HG02588 (cell line): ENCODE measurements around the gene SCNN1G.
"Not testable (repeated sequence)": the region's sequence is repeated elsewhere in the genome, so short reads cannot be mapped to it uniquely, and the experiment has no call there.

ENCODE experiments used
- ATAC-seq: cut with Tn5 transposase; IDR thresholded peaks from one replicate; pipeline ENCODE4 v1.9.1; 2021; ENCODE audit warnings: mild to moderate bottlenecking, moderate library complexity; ENCODE audit not compliant: unreplicated experiment

The SCNN1G gene

GRCh38 chr16:23248261-23249194 is 66.0 kb downstream of the SCNN1G start:
- ATAC-seq: no peak

- no peak for ATAC-seq
Observed at GRCh38 chr16:23249830-23250229, 67.3 kb downstream of the SCNN1G start.

- no peak for ATAC-seq
Observed at GRCh38 chr16:23252310-23252709, 69.8 kb downstream of the SCNN1G start.

GRCh38 chr16:23253650-23254049 is 71.1 kb downstream of the SCNN1G start:
- not testable (repeated sequence) for ATAC-seq

GRCh38 chr16:23254338-23254737 is 71.8 kb downstream of the SCNN1G start:
- no peak for ATAC-seq

GRCh38 chr16:23255000-23255399 is 72.5 kb downstream of the SCNN1G start:
- no peak for ATAC-seq

GRCh38 chr16:23256440-23256839 is 73.9 kb downstream of the SCNN1G start:
- no peak for ATAC-seq

- ATAC-seq: no peak
Observed at GRCh38 chr16:23257682-23258081, 75.1 kb downstream of the SCNN1G start.

GRCh38 chr16:23258919-23259237 is 76.3 kb downstream of the SCNN1G start:
- no peak for ATAC-seq
